GM21423 (cell line): ENCODE results near the gene SLC12A3.
"Not testable (repeated sequence)": the region's sequence is repeated elsewhere in the genome, so short reads cannot be mapped to it uniquely, and the experiment has no call there.

Experiments
- ATAC-seq: cut with Tn5 transposase; IDR thresholded peaks from one replicate; pipeline ENCODE4 v1.9.1; 2021; ENCODE audit warnings: mild to moderate bottlenecking, moderate library complexity; ENCODE audit not compliant: unreplicated experiment

SLC12A3 gene

GRCh38 chr16:56916571-56917403, 51.8 kb downstream of the SLC12A3 start:
- ATAC-seq, result peak; percentile 64

GRCh38 chr16:56918467-56919012, 53.5 kb downstream of the SLC12A3 start:
- no peak for ATAC-seq

DNA sequence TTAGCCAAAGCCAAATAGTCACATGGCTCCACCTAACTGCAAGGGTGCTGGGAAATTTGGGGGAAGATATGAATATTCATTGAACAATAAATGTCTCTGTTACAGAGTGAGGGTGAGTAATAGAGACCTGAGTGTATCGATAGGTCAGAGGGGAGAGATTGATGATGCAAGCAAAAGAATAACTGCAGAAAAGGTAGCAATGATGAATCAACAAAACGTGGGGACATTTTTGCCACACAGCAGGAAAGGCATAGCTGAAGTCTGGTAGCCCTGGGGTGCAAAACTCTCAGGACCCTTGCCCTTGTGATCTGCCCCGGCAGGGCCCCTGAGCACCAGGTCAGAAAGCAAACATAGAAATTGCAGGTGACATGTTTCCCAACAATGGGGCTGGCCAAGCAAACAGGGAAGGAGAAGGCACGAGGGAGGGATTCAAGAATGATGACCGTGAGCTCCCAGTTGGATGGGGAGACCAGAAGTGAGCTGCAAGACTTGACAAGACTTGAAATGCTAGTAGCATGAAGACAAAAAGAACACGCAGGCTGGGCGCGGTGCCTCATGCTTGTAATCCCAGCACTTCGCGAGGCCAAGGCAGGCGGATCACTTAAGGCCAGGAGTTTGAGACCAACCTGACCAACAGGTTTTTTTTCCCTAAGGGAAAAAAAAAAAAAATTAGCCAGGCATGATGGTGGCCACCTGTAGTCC, 54.2 kb downstream of the SLC12A3 start:
- ATAC-seq, result no peak

- no peak for ATAC-seq
Observed at GRCh38 chr16:56921571-56921970, 56.6 kb downstream of the SLC12A3 start.

GRCh38 chr16:56923481-56924091, 58.6 kb downstream of the SLC12A3 start:
- no peak for ATAC-seq

- no peak for ATAC-seq
Observed at GRCh38 chr16:56927471-56927870, 62.5 kb downstream of the SLC12A3 start.

DNA sequence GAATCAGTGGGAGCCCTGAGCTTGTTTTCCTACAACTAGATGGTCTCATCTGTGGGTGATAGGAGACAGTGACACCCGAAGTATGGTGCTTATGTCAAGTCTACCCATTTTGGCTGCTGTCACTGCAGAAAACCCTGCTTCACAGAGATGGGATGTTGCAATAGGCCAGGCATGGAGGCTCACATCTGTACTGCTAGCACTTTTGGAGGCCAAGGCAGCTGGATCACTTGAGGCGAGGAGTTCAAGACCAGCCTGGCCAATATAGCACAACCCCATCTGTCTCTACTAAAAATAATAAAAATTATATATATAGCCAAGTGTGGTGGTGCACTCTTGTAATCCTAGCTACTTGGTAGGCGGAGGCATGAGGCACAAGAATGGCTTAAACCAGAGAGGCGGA, 64.6 kb downstream of the SLC12A3 start:
- no peak for ATAC-seq

- ATAC-seq, result no peak
Observed at GRCh38 chr16:56930486-56931270, 65.7 kb downstream of the SLC12A3 start.

- ATAC-seq, result peak; percentile 30
Observed at GRCh38 chr16:56931271-56931891, 66.4 kb downstream of the SLC12A3 start.

DNA sequence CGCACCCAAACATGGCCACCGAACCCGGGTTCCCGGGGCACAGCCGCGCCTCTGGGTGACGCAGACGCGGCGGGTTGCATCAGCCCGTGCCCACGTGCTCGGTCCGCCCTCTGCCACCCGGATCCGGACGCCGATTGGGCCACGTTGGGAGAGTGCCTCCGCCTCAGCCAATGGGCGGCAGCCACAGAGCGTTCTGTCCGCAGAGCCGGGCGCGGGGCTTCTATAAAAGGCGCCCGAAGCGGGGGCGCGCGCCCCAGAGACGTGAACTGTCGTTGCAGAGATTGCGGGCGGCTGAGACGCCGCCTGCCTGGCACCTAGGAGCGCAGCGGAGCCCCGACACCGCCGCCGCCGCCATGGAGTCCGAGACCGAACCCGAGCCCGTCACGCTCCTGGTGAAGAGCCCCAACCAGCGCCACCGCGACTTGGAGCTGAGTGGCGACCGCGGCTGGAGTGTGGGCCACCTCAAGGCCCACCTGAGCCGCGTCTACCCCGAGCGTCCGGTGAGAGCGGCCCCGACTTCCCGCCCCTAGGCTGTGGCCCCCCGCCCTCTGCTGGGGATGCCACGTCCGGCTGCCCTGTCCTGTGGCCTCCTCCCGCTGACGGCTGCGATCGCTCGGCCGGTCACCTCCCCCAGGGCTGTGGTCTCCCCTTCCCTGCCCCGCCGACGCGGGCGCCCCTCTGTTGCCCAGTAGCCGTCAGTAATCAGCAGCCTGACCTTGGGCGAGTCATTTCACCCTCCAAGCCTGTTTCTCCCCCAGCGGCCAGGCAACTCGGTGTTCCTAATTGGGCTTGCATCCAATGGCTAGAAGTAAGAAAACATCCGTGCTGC, 67.1 kb downstream of the SLC12A3 start, which contains the start of gene HERPUD1:
TSS of gene HERPUD1 (plus strand) at position 251 of the 829 bp plus-strand sequence. CDS start at position 354, 103 bp downstream.
- ATAC-seq, result peak; percentile 86

DNA sequence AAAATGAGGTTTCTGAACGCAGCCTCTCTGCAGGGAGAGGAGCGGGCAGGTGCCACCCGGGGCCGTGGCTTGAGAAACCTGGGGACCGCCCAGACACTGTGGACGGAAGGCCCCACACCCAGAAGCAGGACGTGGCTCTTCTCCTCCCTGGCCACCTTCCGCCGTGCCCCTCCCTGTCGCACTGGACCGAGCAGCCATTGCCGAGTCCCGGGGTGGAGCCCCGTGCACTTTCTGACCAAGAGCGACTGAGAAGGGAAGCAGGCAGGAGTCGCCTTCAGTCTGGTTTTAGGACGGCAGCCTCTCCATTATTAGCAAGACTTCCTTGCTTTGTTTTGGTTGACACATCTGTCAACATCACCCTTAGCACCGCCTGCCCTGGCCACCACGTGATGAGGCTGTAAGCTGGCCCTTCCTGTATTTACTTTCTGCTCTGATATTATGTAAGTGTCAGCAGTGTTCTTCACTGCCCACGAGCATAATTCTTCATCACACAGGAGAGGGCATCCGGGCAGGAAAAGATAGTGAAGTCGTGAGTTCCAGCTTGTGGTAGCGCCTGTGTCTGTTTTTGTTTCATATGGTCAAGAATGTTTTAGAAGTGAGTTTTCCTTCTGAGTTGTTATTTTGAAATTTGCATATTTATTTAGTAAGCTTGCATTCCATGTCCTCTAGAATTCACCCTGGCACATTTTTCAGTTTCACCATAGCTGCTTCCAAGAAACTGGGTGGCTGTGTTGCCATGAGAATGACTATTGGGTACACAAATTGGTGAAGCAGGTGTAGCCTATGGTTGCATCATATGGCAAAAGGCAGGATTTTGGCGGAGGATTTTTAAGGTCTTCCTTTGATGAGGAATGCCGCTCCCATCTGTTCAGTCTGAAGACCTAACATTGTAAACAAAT, 68.0 kb downstream of the SLC12A3 start:
- ATAC-seq, result no peak

DNA sequence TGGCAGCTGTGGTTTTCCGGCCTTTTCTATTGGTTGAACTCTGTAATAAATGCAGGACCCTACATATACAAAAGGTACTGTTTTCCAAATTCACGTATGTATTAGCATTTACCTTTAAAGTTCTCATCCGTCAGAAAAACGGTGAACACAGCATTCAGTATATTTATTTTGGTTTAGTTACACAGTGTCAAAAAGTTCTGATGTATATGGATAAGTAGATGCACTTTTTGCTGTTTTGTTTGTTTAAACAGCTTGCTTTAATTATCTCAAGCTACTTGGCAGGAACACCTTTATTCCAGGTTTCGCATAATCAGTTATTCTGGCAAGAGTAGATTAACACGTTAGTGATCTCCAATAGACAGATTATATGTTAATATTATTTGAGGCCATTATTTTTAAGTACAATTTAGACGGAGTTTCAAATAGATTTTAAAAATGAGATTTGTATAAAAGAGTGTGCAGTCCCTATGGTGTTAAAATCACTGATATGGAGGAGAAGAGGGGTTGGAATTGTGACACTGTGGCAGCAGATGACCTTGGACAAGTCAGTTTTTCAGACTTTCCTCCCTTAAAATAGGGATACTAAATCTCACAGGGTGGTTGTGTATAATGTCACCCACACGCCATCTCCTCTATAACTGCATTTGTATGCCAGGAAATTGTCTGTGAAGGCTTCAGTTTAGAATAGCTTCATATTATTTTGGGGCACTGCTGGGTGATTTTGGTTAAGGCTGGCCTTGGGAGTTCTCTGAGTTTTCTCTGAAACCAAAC, 69.0 kb downstream of the SLC12A3 start:
- no peak for ATAC-seq

- not testable (repeated sequence) for ATAC-seq
Observed at GRCh38 chr16:56934599-56935145, 69.7 kb downstream of the SLC12A3 start.

DNA sequence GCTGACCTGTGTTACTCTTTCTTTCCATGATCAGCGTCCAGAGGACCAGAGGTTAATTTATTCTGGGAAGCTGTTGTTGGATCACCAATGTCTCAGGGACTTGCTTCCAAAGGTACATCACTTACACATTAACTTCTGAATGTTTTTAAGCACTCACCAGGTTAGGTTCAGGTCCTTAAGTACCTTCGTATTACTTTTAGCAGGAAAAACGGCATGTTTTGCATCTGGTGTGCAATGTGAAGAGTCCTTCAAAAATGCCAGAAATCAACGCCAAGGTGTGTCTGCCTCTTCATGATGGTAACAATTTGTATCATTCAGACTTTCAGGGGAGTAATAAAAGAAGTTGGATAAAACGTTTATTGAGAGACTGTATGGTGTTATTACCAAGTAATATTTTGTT, 70.2 kb downstream of the SLC12A3 start:
- no peak for ATAC-seq

DNA sequence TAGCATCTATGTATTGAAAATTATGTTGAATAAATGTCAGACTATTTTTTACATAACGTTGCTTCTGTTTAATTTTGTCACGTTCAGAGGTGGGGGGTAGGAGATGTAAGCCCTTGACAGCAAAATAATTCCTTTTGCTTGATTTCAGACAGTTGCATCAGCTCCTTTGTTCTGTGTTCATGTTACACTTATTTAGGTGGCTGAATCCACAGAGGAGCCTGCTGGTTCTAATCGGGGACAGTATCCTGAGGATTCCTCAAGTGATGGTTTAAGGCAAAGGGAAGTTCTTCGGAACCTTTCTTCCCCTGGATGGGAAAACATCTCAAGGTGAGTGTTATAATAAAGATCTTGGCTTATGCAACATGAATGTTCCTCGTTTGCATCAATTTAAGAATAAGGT, 71.5 kb downstream of the SLC12A3 start:
- ATAC-seq, result no peak

GRCh38 chr16:56936950-56937349, 71.9 kb downstream of the SLC12A3 start:
- no peak for ATAC-seq
